H1 (cell line): Measurements from ENCODE around the gene ZNF773. TPM values are rescaled to one million over a fixed set of nuclear protein-coding genes. Genes with fewer than 3 reads are reported as not detected.
A peak's percentile ranks its signal among the peaks of the same experiment; 100 is the strongest.

Experiments used
- BACH1 ChIP-seq: IDR thresholded peaks from 2 replicates; pipeline ENCODE4 v1.6.1; 2012; ENCODE audit warnings: low read length, improper control_type of control experiment
- BCL11A ChIP-seq, 2 experiments: IDR thresholded peaks; one replicate each; pipeline ENCODE4 v1.6.1; 2011; ENCODE audit warnings: low read depth in 2 of 2, low read length in 2 of 2, mild to moderate bottlenecking in 2 of 2
- CHD2 ChIP-seq: IDR thresholded peaks from 2 replicates; pipeline ENCODE4 v1.6.1; 2012; ENCODE audit warnings: low read length, improper control_type of control experiment
- CTCF ChIP-seq, 3 experiments: IDR thresholded peaks; 1 replicate in 2 of 3; 2 replicates in 1 of 3; pipeline versions ENCODE4 v1.5.1 to v1.6.1; 2011; ENCODE audit warnings: low read length in 3 of 3, mild to moderate bottlenecking in 3 of 3, inconsistent platforms in 2 of 3, low read depth in 1 of 3, moderate library complexity in 1 of 3; ENCODE audit not compliant: insufficient read depth in 1 of 3; ENCODE audit errors: control extremely low read depth in 1 of 3
- GABPA ChIP-seq: IDR thresholded peaks from 2 replicates; pipeline ENCODE4 v1.6.1; 2011; ENCODE audit warnings: mild to moderate bottlenecking, low read length, moderate library complexity, borderline replicate concordance; ENCODE audit not compliant: insufficient read depth
- KDM4A ChIP-seq: IDR thresholded peaks from one replicate; pipeline ENCODE4 v1.7.1; 2012; ENCODE audit warnings: low read depth, mild to moderate bottlenecking, moderate library complexity, low read length, inconsistent platforms; ENCODE audit not compliant: severe bottlenecking
- NANOG ChIP-seq: IDR thresholded peaks from 2 replicates; pipeline ENCODE4 v1.6.1; 2011; ENCODE audit warnings: low read length, low read depth, mild to moderate bottlenecking, inconsistent platforms; ENCODE audit not compliant: insufficient read depth, poor library complexity, severe bottlenecking
- NRF1 ChIP-seq: IDR thresholded peaks from 2 replicates; pipeline ENCODE4 v1.6.1; 2011; ENCODE audit warnings: mild to moderate bottlenecking, low read depth, low read length, improper control_type of control experiment
- PHF8 ChIP-seq: fragments of 200-600 bp; sonication (generic); conservative IDR thresholded peaks from 2 replicates; pipeline ENCODE4 v1.7.1; 2012; ENCODE audit warnings: low read depth, mild to moderate bottlenecking, inconsistent platforms, low read length, moderate library complexity
- POLR2A ChIP-seq, 2 experiments: IDR thresholded peaks; 1 replicate in 1 of 2; 2 replicates in 1 of 2; pipeline ENCODE4 v1.6.1; 2011; ENCODE audit warnings: low read depth in 2 of 2, low read length in 2 of 2, mild to moderate bottlenecking in 2 of 2; ENCODE audit errors: control extremely low read depth in 1 of 2
- RAD21 ChIP-seq, 2 experiments: IDR thresholded peaks in 1 of 2; conservative IDR thresholded peaks in 1 of 2; 2 replicates each; pipeline ENCODE4 v1.6.1; 2011; ENCODE audit warnings: low read depth in 2 of 2, low read length in 2 of 2, improper control_type of control experiment in 1 of 2, inconsistent platforms in 1 of 2, mild to moderate bottlenecking in 1 of 2, moderate library complexity in 1 of 2
- SAP30 ChIP-seq: fragments of 300-600 bp; sonication (generic); IDR thresholded peaks from 2 replicates; pipeline ENCODE4 v1.7.1; 2012; ENCODE audit warnings: low read length, moderate library complexity, mild to moderate bottlenecking, inconsistent platforms; ENCODE audit not compliant: insufficient read depth, insufficient replicate concordance
- SIN3A ChIP-seq, 2 experiments: IDR thresholded peaks in 1 of 2; conservative IDR thresholded peaks in 1 of 2; 2 replicates each; pipeline ENCODE4 v1.6.1; 2011 to 2012; ENCODE audit warnings: low read length in 2 of 2, improper control_type of control experiment in 1 of 2, low read depth in 1 of 2, mild to moderate bottlenecking in 1 of 2
- SIRT6 ChIP-seq: IDR thresholded peaks from one replicate; pipeline ENCODE4 v1.7.1; 2012; ENCODE audit warnings: low read length, inconsistent platforms
- SIX5 ChIP-seq: IDR thresholded peaks from 2 replicates; pipeline ENCODE4 v1.6.1; 2011; ENCODE audit warnings: mild to moderate bottlenecking, low read depth, low read length
- SP2 ChIP-seq: IDR thresholded peaks from 2 replicates; pipeline ENCODE4 v1.6.1; 2012; ENCODE audit warnings: mild to moderate bottlenecking, low read length, inconsistent platforms
- TAF1 ChIP-seq: IDR thresholded peaks from 2 replicates; pipeline ENCODE4 v1.6.1; 2011; ENCODE audit warnings: mild to moderate bottlenecking, low read depth, low read length
- TBP ChIP-seq: IDR thresholded peaks from 2 replicates; pipeline ENCODE4 v1.6.1; 2011; ENCODE audit warnings: low read depth, low read length, improper control_type of control experiment
- YY1 ChIP-seq: IDR thresholded peaks from 2 replicates; pipeline ENCODE4 v1.6.1; 2011; ENCODE audit warnings: low read depth, mild to moderate bottlenecking, low read length
- polyA plus RNA-seq, 7 experiments: library from polyadenylated mRNA; depleted of rRNA in 3 of 7; stranded (reverse) in 5 of 7; unstranded in 2 of 7; fragments of >200 nt in 5 of 7; fragments of 200-250 nt in 2 of 7; gene quantifications; 1 replicate in 5 of 7; 2 replicates in 1 of 7; 4 replicates in 1 of 7; pipeline versions ENCODE4 v1.2.1 to v1.2.3, GENCODE V29; 2011 to 2013; ENCODE audit warnings: missing spikeins in 2 of 7, mixed read lengths in 2 of 7
- total RNA-seq: library from RNA; stranded (reverse); fragmentation: NEBNext Ultra II Directional; extraction: Animal tissue kit (Norgen Biotek cat#: 25700); gene quantifications from 2 replicates; pipeline ENCODE4 v1.2.1, GENCODE V29; 2021
- TF ChIP-seq, protein P1 (sequence below): IDR thresholded peaks from 2 replicates; pipeline ENCODE4 v1.6.1; 2012; ENCODE audit warnings: inconsistent platforms

The ZNF773 gene
- total and polyA plus RNA-seq, 2 of the 8 experiments (the other 6 are each of a cell fraction or from before 2014, with no cell fraction given) = 4.2 to 8.3 TPM

GRCh38 chr19:57477191-57478008 lies 22.3 kb upstream of the ZNF773 start, which contains the start of gene ZNF772 (continued):
- peak; percentile 62 to 91 (median 80) for TF ChIP-seq CTCF (IDR thresholded peaks at IDR 0.05; ENCODE audit: control extremely low read depth in 1 of 3, insufficient read depth in 1 of 3, low read depth in 1 of 3, low read length in 3 of 3)
- TF ChIP-seq SAP30 = peak; percentile 74
- TF ChIP-seq SIN3A (conservative IDR thresholded peaks at IDR 0.05 in 1 of 2, IDR thresholded peaks at IDR 0.05 in 1 of 2; ENCODE audit: low read depth in 1 of 2, low read length in 2 of 2) = peak in 1 of 2 experiments; percentile 17; a peak in 1 of 4 replicates
- TF ChIP-seq, protein P1, sequence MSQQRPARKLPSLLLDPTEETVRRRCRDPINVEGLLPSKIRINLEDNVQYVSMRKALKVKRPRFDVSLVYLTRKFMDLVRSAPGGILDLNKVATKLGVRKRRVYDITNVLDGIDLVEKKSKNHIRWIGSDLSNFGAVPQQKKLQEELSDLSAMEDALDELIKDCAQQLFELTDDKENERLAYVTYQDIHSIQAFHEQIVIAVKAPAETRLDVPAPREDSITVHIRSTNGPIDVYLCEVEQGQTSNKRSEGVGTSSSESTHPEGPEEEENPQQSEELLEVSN = no peak; the same call in 1 of the 2 replicates
- TF ChIP-seq TBP = peak; percentile 66
- peak; percentile 86 for TF ChIP-seq SIX5
- TF ChIP-seq NANOG = no peak
- TF ChIP-seq RAD21 (IDR thresholded peaks at IDR 0.05 in 1 of 2, conservative IDR thresholded peaks at IDR 0.05 in 1 of 2; ENCODE audit: low read depth in 2 of 2, low read length in 2 of 2) = peak; percentile 37 to 48; a peak in 3 of 4 replicates
- TF ChIP-seq KDM4A = peak; percentile 96
- peak; percentile 45; the same call in 1 of the 2 replicates for TF ChIP-seq SP2
- peak; percentile 61; the same call in 1 of the 2 replicates for TF ChIP-seq TAF1
- peak; percentile 67; the same call in 1 of the 2 replicates for TF ChIP-seq PHF8
- TF ChIP-seq CHD2 = peak; percentile 77
- TF ChIP-seq BCL11A (IDR thresholded peaks at IDR 0.05; ENCODE audit: low read depth in 2 of 2, low read length in 2 of 2) = no peak
- peak in 1 of 2 experiments; percentile 68; a peak in 1 of 3 replicates for TF ChIP-seq POLR2A (IDR thresholded peaks at IDR 0.05; ENCODE audit: control extremely low read depth in 1 of 2, low read depth in 2 of 2, low read length in 2 of 2)
- peak; percentile 76 for TF ChIP-seq BACH1
- peak; percentile 96 for TF ChIP-seq GABPA
- TF ChIP-seq SIRT6 = no peak
- no peak for TF ChIP-seq NRF1
- peak; percentile 90 for TF ChIP-seq YY1
